H54 (cell line): ENCODE data around the gene NRF1.

ENCODE experiments used
- DNase-seq: peaks from one replicate; pipeline ENCODE4 v3.0.0; 2011; ENCODE audit warnings: low spot score, mixed read lengths; ENCODE audit not compliant: insufficient read length
- FAIRE-seq: peaks from 3 replicates; lab custom pipeline; 2011; peaks lifted over from hg19 to GRCh38; lab: Jason Lieb, UNC
- POLR2A ChIP-seq: IDR thresholded peaks from 2 replicates; pipeline ENCODE4 v1.6.1; 2011; ENCODE audit warnings: low read depth, mild to moderate bottlenecking, low read length

Gene NRF1

DNA sequence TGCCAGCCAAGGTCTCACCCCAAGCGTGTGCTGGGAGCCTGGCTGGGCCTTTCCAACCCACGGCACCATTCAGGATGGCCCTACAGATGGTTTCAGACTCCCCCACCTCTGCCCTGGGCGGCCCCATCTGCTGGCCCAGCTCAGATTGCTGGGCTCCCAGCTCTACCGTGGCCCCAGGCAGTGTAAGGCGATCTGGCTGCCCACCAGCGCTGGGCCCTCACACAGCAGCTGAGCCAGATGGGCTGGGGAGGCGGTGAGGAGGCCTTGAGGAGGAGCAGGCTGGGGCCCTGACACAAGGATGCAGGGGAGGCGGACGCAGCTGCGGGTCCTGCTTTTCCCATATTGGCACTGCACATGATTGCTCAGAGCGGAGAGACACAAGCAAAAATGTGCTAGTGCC is 162.8 kb downstream of the NRF1 start:
- TF ChIP-seq POLR2A = no peak
- no peak for FAIRE-seq
- DNase-seq = no peak

DNA sequence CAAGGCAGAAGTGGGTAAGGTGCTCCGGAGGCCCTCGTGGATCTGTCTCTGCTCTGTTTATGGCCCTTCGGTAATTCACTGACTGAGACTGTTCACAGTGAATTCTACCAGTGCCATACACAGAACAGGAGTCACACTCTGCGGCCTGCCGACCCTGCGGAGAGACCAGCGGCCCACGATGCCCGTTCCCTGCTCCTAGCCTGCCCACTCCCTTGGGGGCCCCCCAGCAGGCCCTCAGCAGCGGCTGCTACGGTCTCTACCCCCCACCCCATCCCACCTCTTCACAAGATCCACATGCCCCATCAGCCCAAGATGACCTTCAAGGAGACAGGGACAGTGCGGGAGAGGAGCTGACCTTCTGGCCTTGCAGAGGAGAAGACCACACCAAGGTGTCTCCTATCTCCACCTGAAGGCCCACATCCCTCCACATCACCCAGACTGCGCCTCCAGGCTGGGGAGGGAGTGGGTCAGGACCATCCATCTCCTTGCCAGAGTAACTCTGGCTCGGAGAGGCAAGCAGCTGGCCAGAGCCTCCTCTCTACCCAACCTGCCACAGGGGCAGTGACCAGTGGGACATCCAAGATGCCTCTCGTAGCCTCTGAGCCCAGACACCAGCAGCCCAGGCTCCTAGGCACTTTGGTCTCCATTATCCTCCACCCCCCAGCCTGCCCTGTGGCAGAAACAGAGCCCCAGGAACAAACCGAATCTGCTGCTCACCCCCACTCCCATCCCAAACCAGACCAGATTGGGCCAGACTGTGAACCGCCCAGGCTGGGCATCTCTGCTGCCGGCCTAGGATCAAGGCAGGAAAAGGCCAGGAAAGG is 163.6 kb downstream of the NRF1 start:
- FAIRE-seq = no peak
- DNase-seq = no peak
- no peak for TF ChIP-seq POLR2A

DNA sequence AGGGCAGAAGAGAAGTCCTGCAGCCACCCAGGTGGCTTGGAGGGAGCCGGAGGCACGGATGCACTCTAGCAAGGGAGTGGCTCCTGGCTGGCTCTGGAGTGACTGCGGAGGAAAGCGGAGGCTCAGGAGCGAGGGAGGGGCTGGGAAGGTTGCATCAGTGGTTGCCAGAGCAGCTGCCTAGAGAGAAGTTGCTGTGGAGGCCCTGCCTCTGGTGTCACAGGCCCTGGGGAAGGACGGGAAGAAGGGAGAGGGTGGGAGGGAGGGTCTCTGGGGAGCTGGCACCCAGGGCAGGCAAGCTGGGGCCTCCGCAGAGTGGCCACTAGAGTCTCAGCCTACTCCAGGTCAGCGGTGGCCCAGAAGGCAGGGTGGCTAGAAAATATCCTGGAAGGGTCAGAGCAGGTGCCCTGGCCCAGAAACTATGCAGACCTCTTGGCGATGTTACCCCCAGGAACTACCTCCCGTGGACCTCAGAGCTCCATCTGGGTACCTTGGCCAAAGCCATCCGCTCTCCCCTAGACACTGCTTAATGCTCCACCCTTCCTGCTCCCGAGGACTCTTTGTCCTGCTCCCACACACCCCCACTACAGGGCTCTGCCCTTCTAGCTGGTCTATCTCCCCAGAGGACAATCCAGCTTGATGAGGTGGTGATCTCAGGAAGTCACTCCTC is 164.3 kb downstream of the NRF1 start:
- no peak for DNase-seq
- no peak for FAIRE-seq

DNA sequence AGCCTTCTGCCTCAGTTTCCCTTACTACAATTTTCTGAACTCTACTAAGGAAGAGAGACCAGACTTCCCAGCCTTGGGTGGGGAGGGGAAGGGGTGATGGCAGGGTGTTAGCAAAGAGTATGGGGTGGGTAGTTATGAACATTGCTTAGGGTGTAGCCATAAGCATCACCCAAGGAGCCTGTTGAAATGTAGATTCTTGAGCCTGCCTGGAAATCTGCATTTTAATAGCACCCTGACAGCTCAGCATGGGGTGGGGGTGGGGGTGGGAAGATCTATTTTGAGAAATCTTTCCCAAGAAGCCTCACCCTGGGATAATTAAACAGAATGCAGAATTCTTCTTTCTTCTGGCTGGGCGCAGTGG is 164.8 kb downstream of the NRF1 start:
- TF ChIP-seq POLR2A = no peak
- FAIRE-seq (no peak), DNase-seq (no peak)

More for the DNA sequence above, 164.3 kb downstream of the NRF1 start:
- TF ChIP-seq POLR2A = no peak

DNA sequence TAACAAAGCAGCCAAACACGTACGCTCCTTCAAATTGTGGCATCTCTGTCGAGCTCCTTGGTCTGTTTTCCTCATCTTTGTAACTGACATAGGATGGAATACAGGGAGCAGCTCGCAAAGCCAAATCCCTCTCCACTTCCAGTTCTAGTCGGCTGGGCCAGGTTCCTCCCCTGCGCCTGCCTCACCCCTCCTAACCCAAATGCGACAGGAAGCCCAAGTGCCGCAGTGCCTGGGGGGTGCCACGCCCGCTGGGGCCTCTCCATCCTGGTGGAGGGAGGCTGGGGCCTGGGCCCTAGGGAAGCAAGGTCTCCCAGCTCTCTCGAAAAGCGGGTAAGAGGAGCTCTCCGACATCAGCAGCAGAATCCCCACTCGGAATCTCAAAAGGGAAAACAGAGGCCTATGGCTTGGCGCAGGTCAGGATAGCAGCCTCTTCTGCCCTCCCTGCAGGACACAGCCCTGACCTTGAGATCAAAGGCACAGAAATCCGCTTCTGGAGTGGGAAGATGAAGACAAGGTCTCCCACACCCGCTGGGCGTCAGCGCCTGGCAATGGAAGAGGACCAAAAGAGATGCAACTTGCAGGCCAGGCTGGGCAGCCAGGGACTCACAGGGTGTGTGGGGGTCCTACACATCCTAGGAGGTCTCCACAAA is 165.8 kb downstream of the NRF1 start:
- DNase-seq (no peak), FAIRE-seq (no peak)
- no peak for TF ChIP-seq POLR2A

DNA sequence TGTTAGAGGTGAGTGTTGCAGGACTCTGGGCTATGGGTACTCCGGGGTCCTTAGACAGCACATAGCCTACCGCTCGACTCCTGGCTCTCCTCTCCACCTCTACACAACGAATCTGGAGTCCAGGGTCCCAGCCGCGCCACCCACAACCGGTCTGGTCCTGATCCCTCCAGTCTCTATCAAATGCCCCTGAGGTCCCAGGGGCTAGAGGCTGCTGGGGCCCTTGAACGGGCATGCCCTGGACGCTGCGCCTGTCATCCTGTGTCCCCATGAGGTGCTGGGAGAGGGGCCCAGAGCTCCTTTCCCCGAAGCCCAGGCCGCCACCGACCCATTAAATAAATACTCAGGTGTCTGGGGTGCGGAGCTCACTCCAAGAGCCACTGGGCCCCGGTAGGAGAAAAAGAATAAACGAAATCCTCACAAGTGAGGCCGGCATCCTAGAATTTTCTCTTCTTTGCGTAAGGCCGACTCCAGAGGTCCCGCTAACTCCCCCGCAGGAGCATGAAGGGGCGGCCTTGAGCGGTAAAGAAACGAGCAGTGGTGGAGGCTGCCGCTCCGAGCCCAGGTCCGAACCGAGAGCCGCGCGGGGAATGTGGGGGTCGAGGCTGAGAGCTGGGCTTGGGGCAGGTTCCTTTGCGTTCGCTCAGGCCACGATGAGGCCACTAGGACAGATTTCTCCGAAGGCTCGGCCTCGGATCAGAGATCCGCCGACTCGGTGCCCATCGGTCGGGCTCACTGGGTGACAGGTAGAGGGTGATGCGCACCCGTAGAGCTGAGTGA is 166.7 kb downstream of the NRF1 start:
- FAIRE-seq (no peak), DNase-seq (no peak)
- TF ChIP-seq POLR2A = no peak

DNA sequence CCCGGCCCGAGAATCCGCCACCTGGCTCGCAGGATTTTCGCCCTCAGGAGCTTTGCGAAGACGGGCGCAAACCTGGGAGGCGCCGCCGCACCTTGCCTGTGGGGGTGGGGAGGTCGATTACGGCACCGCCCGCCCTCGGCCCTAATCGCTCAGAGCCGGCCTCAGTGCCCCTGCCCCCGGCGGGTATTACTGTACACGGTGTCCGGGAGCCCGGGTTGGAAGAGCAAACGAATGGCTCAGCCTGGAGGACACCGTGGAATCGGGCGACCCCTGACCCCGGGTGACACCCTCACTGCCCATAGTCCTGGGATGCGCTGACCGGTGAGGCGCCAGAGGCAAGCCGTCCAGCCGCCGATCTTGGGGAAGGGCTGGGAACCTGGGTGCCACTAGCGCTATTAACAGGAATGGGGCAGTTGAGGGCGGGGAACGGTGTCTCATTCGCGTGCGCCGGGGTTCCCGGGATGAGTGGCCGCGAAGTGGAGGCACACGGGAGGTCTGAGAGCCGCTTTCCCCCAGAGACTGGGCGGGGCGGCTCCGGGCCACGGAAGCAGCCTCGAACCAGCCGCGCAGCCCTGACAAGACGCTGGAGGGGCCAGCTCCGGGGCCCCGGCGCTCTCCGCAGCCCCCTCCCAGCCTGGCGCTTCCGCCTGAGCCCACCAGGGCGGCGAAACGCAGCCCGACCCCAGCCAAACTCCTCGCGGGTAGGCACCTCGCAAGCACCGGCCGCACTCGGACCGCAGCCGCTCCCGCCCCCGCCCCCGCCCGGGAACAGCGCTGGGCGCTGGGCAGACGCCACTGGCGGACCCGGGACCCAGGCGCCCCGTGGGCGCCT is 167.5 kb downstream of the NRF1 start:
- no peak for TF ChIP-seq POLR2A
- no peak for FAIRE-seq
- no peak for DNase-seq

DNA sequence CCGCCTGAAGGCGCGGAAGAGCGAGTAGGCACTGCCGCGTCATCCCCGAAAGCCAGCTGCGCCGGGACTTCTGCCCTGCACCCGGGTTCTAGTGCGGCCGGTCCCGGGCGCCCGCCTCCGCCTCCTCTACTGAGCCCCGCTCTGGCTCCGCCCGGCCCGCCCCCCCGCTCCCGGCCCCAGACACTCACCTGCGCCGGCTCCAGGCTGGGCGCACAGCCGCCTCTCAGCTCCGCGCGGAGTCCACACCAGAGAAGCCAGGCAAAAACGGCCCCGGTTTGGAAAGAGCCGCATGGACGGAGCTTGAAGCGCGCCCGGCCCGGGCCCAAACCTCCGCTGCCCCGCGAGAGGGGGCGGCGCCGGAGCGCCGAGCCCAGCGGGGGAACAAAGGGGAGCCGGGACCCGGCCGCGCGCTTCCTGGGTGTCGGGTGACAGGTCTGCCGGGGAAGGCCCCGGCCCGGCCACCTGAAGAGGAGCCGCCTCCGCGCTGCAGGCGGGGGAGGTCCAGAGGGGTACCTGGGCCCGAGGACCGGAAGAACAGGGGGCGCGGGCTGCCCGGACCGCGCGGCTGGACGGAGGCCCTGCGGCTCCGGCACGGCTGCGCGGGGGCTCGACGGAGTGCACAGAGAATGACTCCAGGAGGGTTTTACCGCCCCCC is 168.2 kb downstream of the NRF1 start:
- DNase-seq (peak; percentile 96), FAIRE-seq (no peak)
- TF ChIP-seq POLR2A = peak; percentile 51; the same call in 1 of the 2 replicates

DNA sequence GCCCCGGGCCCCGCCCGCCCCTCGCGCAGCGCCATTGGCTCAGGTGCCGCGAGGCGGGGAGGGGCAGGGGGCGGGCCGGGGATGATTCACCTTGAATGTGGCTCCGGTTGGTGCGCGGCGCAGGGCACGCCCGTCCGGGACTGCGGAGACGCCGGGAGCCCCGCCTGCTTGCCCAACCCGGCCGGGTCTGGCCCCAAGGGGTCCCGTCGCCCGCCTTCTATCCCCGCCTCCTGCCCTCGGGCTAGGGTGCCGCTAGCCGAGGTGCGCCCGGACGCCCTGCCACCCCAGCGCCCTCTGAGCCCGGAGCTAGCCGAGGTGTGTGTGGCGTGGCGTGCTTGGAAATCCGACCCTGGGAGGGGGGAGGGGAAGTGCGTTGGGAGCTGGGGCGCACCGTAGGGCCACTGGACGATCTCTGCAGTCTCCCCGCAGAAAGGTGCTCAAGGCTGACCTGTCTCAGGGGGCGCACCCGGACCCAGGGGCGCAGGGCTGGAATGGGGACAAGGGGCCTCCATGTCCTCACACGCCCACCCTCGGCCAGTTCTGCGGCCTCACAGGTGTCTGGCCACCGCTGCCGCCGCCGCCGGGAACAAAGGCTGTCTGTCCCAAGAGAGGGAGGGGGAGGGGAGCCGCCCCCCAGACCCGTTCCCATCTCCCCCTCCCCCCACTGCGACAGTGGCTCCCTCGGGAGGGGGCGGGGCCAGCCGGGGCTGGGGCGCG is 168.9 kb downstream of the NRF1 start:
- DNase-seq = peak; percentile 100
- TF ChIP-seq POLR2A = no peak
- FAIRE-seq = no peak

DNA sequence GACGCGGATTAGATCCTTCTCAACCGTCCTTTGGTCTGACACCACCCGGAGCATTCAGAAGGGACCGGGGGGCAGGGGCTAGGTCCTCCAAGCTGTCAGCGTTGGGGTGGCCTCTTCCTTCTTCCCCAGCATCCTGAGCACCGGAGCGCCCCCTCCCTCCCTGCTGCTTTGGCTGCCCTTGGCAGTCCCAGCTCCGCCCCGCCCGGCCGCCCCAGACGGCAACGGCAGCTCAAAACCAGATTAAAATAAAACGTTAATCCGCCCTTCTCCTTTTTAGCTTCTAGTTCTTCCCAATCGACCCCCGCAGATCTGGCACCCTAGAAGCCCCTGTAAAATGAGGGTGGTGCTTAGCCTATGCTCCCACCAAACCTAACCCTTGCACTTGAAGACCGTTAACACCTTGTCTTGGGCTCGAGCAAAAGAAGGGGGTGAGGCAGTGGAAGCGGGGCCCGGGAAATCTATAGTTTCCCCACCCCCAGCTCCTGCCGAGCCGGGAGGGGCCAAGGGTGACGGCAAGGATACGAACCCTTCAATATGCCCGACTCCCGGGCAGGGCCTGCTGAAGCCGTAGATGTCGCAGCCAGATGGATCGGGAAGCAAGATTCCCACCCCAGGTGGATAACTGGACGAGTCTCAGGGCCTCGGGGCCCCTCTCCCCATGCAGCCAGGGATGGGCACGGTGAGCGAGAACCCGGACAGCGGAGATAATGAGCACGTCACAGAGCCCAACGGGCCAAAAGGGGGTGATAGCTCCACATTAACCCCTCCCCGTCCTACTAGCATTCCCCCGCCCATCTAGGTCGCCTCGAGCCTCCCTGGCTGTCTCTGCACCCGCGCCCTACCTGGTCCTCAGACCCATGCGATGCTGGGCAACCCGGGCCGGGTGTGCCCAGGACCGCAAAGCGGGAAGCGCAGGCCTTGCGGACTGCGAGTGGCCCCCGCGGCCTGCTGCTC is 169.7 kb downstream of the NRF1 start:
- DNase-seq = no peak
- no peak for TF ChIP-seq POLR2A
- FAIRE-seq = no peak
